GM12801 (cell line): ENCODE measurements around the gene MYL1.

Experiments used
- CTCF ChIP-seq: IDR thresholded peaks from one replicate; pipeline ENCODE4 v1.5.1; 2011; ENCODE audit warnings: control low read depth; ENCODE audit not compliant: insufficient read length; ENCODE audit errors: extremely low read depth

MYL1 gene

GRCh38 chr2:210299866-210300373, 15.1 kb downstream of the MYL1 start:
- TF ChIP-seq CTCF: no peak

GRCh38 chr2:210288408-210288807, 26.6 kb downstream of the MYL1 start:
- no peak for TF ChIP-seq CTCF

- TF ChIP-seq CTCF: no peak
These were observed 27.7 kb downstream of the MYL1 start for GRCh38 chr2:210287301-210287700.

- no peak for TF ChIP-seq CTCF
These were observed 28.8 kb downstream of the MYL1 start for GRCh38 chr2:210286123-210286680.

GRCh38 chr2:210277133-210277532, 37.8 kb downstream of the MYL1 start:
- no peak for TF ChIP-seq CTCF

GRCh38 chr2:210271300-210271699, 43.7 kb downstream of the MYL1 start:
- no peak for TF ChIP-seq CTCF

GRCh38 chr2:210269148-210269547, 45.8 kb downstream of the MYL1 start:
- no peak for TF ChIP-seq CTCF
